GM18861 (cell line): ENCODE results near the gene ARHGAP22.

ENCODE experiments used
- ATAC-seq: cut with Tn5 transposase; IDR thresholded peaks from one replicate; pipeline ENCODE4 v1.9.1; 2021; ENCODE audit not compliant: unreplicated experiment

Gene ARHGAP22

DNA sequence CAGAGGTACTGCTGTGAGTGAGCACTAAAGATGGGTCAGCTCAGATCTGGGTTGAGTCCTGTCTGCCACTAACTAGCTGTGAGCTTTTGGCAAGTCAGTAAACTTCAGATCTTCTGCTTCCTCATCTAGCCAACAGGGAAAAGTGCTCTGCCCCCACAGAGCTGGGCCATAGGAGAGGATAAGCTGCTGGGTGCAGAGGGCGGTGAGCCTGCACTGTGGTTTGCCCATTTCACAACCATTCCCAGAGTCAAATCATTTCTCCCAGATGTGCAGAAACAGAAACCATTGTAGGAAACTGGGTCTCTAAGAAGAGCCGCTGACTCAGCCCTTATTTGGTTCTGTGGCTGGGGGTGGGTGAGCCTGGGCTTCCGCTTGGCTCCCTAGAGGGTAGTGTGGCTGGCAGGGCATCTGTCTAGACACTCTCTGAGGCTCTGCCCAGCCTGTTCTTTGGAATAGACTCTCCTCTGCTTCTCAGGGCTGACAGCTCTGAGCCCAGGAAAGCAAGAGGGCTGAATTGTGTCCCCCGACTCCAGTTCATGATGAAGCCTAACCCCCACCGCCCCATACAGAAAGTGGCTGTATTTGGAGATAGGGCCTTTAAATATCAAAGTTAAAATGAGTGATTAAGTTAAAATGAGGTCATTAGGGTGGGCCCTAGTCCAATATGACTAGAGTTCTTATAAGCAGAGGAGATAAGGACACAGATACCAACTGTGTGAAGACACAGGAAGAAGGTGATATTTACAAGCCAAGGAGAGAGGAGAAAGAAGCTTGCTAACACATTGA is 29.5 kb upstream of the ARHGAP22 start:
- peak; percentile 94 for ATAC-seq

DNA sequence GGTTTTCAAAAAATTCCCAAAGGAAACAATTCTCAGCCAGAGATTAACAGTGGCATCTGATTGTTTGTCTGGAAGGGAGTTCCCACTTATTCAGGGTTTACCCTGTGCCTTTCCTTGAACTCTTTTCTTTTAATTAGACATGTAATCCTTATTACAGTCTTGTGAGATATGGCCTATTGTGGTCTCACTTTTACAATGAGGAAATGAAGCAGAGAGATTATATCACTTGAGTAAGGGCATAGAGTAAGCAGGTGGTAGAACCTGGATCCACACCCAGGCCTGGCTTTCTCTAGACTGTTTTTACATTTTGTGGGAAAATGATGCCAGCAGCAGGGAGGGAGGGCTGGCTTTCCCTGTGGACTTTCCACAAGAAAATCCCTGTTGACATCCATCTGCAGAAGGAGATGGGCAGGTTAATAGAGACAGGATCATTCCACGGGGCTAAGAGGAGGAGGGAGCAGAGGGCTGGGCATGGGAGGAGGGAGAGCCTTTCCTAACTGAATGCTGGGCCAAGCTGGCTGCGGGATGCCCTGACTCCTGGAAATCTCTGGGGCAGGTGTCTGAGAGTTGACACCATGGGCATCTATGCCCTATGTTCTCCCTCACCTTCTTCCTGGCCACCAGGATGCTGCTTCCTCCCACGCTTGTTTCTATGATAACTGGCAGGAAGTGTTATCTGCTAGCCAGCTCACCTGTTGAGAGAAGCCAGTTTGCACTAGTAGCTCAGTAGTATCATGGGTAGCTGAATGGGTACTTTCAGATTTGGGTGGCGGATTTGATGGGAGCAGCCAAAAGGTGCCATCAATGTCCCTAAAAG is 28.7 kb upstream of the ARHGAP22 start:
- ATAC-seq = peak; percentile 26

DNA sequence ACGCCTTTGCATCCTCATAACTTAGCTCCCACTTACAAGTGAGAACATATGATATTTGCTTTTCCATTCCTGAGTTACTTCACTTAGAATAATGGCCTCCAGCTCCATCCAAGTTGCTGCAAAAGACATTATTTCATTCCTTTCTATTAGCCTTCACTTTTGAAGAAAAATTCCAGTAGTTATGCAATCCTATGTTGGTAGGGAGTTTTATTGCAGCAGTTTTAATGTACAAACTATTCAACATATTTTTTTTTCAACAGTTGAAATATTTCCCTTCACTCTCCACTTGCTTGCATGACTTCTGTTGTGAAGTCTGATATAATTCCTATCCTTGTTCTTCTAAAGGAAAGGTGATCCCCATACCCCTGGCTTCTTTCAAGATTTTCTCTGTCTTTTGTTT is 27.3 kb upstream of the ARHGAP22 start:
- no peak for ATAC-seq

DNA sequence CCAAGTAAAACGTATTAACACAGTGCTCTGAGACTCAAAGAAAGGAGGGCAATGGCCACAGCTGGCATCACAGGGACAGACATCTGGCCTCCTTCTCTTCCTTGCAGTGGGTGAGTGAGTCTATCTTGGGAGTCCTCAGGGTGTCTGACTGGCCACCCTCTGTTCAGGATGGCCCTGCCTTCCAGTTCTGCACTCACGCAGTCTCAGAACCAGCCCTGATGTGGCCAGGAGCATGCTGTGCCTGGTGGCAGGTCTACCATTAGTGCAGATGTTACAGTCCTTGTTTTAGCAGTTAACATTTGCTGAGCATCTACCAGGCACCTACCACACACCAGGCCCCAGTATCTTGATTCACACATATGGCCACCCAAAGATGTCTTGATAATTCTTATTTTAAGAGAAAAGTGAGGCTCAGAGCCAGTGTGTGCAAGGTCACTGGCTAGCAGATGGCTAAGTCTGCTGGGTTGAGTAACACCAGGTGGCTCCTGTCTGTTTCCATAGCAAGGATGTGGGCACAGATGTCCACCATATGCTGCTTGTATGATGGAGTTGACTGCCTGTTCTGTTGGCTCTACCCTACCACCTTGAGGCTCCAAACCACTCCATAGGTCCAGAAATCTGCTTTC is 23.2 kb upstream of the ARHGAP22 start:
- ATAC-seq = no peak

DNA sequence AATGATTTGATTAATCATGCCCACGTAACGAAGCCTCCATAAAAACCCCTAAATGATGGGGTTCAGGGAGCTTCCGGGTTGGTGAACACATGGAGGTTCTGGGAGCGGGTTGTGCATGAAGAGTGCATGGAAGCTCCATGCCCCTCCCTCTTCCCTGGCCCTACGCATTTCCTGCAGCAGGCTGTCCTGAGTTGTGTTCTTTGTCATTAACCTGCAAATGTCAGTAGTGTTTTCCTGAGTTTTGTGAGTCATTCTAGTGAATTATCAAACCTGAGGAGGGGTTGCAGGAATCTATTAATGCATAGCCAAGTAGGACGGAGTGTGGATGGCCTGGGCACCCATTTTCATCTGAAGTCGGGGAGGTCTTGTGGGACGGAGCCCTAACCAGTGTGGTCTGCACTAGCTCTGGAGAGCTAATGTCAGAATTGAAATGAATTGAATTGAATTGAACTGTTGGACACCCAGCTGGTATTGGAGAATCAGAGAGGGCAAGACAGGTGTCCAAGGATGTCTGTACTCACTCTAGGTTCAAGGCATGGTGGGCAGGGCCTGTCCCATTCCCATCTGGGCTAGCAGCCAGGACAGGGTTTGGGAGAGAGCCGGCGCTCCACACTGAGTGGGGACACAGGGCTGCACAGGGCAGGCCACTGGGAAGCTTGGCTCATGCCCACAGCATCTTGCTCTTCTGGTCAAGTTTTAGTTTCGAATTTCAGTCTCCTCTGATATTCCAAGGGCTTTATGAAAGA is 22.3 kb upstream of the ARHGAP22 start:
- no peak for ATAC-seq

DNA sequence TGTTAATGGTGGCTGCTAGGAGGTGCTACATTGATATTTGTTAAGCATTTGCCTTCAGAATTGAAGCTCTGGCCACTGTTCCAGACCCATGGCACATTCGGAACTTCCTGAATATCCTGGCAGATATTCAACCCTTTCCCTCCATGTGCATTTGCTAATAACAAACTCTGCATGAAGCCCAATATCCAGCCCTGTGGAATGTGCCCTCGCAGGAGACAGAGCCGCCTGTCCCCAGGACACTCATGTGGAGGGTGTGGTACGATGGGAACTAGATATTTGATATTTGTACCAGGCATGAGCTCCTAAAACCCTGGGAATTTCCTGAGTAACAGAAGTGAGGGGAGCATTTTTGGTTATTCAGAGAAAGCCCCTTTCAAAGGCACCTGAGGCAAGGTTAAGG is 21.6 kb upstream of the ARHGAP22 start:
- no peak for ATAC-seq

DNA sequence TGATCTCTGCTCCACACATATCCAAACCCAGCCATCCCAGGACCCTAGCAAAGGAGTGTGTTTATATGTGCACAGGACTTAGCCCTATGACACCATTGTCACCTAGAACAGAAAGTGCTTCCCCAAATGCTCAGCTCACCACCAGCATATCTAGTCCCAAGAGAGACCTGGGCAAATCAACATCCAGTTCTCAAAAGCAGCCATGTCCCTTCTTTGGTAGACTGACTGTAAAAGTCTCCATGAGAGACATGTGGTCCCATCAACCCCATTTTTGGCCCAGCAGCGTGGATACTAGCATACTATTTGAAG is 20.9 kb upstream of the ARHGAP22 start:
- peak; percentile 57 for ATAC-seq

DNA sequence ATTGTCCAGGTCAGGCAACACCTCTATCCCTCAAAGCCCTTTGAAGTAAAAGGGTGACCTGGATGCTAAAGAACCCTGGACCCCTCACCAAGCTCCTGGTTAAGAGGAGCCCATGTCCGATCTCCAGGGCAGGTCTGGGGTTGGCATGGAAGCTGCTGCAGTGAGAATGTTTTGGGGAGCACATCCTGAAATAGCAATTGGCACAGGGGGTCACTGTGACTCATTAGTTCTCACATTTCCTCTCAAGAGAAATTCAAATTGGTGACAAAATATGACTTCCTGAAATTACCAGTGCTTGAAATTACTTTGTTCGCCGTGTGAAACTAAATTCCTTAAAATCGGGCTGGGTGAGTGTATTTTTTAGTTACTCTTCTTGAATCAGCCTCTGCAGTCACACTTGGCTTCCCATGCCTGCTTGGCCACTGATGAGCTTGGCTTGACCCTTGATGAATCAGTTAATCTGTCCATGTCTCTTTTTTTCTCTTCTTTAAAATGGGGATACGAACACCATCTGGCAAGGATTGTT is 18.8 kb upstream of the ARHGAP22 start:
- no peak for ATAC-seq

DNA sequence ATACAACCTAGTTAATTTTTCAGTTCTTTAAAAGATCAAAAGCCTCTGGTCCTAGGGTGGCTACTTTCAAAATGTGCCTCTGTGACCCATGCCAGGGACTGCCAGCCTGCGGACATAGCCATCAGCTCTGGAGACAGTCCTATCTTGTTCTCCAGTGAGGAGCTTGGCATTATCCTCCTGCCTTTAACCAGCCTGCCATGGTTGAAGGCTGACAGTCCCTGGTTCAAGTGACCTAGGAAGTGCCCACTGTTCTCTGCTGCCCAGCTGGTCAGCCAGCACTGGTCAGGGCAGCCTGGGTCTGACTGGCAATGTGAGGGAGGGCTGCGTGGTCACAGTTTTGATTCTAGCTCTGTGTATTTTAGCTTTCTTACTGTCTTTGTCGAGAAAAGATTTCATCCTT is 18.1 kb upstream of the ARHGAP22 start:
- ATAC-seq = no peak

DNA sequence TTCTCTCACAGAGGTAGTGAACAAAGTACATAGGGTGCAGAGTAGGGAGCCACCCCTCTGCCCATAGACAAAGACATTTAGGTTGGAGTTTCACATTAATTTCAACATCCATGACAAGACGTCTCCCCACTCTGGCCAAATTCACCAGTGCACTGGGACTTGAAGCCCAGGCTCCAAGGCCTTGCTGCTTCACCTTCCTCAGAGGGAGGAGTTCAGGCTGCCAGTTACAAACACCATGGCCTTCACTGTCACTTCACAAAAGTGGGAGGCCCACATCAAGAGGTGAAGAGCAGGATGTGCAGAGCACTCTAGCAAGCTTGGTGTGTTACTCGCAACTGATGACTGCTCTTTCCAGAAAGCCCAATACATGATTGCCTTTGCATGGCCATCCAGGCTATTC is 15.8 kb upstream of the ARHGAP22 start:
- ATAC-seq = no peak

DNA sequence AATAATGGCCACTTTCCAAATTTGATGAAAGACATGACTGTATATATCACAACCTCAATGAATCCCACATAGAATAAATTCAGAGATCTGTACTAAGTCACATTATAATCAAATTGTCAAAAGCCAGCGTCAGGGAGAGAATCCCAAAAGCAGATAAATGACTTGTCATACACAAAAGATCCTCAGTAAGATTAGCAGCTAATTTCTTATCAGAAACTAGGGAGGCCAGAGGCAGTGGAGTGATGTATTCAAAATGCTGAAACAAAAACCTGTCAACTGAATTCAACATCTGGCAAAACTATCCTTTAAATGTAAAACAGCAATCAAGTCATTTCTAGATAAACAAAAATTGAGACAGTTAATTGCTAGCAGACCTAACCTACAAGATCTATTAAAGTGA is 11.6 kb upstream of the ARHGAP22 start:
- no peak for ATAC-seq

DNA sequence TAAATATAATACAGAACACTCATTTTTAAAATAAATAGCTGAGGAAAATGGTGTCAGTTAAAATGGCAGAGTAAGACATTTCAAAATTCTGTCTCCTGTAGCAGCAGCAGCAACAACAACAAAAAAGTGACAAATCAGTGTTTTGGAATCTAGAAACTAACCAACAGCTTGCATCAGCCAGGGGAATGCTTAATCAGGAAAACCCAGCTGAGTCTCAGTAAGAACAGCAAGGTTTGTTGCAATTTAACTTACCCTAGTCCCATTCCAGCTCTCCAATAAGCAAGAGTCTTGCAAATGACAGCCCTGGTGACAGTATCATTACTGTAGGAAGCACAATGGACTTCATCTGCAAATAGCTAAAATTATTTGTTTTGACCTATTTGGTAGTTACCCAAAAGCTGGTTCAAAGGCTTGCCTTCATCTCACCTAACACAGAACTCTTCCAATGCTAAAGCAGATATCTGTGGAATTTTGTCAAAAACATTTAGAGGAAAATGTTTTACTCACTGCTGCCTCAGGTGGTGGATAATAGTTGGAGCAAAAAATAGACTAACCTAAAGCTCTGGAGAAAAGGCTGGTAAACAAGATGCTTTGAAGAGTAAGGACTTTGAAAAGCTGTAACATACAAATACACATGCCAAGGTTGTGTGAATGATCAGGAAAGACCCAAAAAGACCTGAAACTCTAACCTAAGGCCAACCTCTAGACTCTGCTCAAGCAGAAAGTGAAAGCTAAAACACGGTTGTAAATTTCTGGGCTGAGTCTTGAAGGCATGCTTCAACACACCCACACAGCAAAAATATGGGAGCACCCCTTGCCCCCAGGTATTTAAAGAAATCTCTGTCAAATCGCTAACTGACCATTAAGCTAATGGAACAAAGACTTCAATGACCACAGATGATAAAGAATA is 9.9 kb upstream of the ARHGAP22 start:
- ATAC-seq = peak; percentile 71

DNA sequence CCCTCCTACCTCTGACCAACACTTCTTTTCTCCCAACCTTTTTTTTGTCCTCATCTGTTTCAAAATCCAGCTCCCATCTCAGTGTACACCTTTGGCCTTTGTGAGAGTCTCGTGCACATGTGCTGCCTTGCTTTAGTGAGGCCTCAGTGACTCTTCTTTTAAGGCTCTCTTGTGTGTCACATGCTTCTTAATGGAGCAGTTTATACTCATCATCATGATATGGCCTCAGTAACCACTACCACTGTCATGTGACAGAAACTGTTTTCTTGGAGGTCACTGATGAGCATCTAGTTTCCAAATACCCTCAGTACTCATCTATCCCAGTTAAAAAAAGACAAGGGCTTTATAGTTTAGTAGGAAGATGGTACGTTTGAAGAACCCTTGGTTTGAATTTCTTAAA is 8.1 kb upstream of the ARHGAP22 start:
- ATAC-seq = no peak

DNA sequence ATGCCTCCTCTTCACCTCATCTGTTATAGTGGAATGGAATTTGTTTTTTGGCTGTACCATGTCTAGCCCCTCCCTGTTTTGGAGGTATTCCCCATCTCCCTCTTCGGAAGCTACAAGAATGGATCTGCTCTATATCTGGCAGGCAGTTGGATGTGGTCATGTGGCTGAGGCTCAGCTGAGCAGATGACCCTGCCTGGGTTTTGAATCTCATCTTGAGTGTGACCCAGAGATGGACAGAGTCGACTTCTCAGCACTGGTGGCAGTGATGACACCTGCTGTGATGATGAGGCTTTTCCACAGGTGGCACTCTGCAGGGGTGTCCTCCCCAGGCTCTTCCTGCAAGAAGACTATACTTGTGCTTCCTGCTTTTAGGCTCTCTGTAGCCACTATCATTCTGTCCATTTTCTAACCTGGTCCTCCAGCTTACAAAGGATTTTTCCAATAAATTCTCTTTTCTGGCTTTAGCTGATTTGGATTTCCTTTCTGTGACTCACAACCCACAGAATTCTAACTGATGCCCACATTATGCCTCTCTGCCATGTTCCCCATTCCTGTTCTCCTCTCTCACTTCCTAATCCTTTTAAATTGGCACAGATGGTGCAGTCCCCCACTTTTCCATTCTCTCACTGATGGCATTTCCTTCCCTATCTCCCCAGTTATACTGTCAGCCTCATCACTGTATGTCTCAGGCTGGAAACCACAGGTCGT is 7.5 kb upstream of the ARHGAP22 start:
- ATAC-seq = no peak

DNA sequence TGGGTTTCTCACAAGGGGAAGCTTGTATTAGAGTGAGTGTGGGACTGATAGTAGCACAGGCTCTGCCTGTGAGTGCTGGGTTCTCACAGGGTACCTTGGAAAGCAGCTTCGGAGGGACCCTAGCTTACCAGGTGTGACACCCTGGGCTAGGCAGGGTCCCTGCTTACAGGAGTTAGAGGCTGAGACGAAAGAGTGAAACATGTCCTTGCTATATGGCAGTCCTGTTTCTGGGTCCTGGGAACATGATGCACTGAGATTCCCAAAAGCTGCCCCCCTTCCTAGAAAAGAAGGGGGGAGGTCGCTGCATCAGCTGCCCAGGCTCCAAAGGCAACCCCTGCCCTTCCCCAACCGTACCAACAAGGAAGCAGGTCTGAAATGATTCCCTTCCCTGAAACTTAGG is 6.3 kb upstream of the ARHGAP22 start:
- ATAC-seq = no peak

DNA sequence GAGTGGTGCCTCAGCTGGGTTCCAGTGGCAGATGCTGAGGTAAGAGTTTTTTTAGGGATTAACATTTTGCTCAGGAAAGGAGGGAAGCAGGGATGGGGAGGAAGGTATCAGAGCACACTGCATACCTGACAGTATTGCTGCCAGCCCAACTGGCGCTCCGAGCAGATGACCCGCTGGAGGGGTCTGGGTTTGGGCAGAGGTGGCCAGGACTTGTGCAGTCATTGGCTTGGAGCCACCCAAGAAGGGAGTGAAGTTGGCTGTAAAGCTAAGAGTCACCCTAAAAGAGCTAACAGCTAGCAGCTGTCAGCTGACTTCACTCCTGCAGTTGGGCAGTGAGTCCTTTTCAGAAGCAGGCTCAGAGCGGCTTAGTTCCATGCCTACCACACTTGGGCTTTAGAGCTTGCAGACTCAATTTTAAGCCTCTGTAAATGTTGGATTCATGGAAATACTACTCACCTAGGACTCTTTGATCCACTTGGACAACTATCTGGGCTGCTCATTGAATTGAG is 5.8 kb upstream of the ARHGAP22 start:
- ATAC-seq = no peak

DNA sequence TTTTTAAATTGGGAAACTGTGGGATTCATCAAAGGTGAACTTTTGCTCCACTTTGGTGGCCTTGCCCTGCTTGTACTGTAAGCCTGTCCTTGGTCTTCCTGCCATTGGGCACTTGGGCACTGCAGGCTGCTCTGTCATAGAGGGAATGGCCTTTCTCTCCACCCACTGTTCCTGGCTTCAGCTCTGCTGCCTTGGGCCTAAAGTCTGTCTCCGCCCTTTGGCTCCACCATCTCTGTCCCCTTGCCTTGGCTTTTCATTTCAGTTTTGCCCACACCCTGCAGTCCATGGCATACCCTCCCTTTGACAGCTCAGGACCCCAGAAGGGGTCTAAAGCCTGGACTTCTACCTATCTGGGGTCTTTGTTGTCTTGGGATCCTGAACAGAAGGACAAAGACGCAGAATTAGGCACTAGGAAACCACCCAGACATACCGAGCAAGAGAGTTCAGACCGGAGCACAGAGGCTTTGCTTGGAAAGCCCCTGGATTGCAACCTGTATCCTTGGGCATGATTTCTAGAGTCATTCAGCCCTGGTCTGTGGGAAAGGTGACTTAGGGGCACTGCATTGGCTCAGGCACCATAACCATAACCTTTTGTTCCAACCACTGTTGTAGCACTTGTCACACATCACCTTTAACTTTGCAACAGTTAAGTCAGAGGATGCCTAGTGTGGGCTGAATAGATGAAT is 5.2 kb upstream of the ARHGAP22 start:
- no peak for ATAC-seq

DNA sequence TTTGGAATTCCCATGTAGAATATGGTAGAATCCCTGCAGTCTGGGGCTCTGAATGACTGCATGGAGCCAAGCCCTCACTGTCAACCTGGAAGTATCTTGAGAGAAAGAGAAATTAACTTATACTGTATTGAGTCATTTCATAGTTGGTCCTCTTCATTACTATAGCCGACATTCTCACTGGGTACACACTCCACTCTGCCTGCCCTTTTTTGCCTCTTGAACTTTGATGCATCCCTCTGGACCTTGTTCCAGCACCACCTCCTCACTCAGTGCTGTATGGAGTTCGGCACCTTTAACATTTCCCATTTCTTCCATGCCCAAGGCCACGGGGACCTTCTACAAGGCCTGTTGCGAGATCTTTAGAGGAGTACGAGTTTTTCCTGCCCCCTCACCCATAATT is 4.6 kb upstream of the ARHGAP22 start:
- ATAC-seq = no peak

DNA sequence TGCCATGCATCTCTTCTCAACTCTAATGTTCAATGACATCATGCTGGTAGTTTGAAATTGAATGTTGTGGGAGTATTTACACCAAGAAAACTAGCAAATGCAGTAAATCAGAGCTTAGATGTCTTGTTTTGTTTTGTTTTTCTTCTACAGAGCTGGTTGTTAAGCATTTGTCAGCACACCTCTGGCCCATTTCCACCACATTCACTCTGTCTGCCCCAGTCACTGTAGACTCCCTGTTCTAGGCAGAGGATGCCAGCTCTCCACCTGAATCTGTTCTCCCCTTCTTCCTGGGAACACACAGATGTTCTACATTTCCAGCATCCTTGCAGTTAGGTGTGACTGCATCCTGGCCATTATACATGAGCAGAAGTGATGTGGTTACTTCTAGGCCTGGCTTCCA is 4.1 kb upstream of the ARHGAP22 start:
- no peak for ATAC-seq
